Activated naive CD4-positive, alpha-beta T cell treated with anti-CD3 and anti-CD28 coated beads, Interleukin-2, amount 50 U/mL, for 72 hours (primary cell): ENCODE results near the gene UBE2I. TPM values are rescaled to one million over a fixed set of nuclear protein-coding genes. Genes with fewer than 3 reads are reported as not detected.
"Not testable (repeated sequence)": the region's sequence is repeated elsewhere in the genome, so short reads cannot be mapped to it uniquely, and the experiment has no call there.

ENCODE experiments used
- ATAC-seq, 2 donors: fragments of 150-1000 bp; cut with Tn5 transposase; 2 replicates each; pipeline ENCODE4 v1.10.0; 2021; ENCODE audit warnings: mild to moderate bottlenecking in 2 of 2, moderate library complexity in 2 of 2
- DNase-seq, 2 donors: peaks; one replicate each; pipeline ENCODE4 v3.0.0; 2021 to 2022; ENCODE audit warnings: low spot score in 2 of 2
- H3K27ac Mint-ChIP-seq, 2 donors: one replicate each; pipeline ENCODE4 v1.8.0; 2022; ENCODE audit warnings: mild to moderate bottlenecking in 2 of 2, mixed read lengths in 2 of 2
- H3K36me3 Mint-ChIP-seq, 2 donors: one replicate each; pipeline ENCODE4 v1.8.0; 2022; ENCODE audit warnings: mixed read lengths in 2 of 2
- H3K9me3 Mint-ChIP-seq, 2 donors: one replicate each; pipeline ENCODE4 v1.8.0; 2022; ENCODE audit warnings: mixed read lengths in 2 of 2
- total RNA-seq, 2 donors: library from RNA; stranded (reverse); gene quantifications; one replicate each; pipeline ENCODE4 v1.2.3, GENCODE V29; 2022

Gene UBE2I
- total RNA-seq, 2 donors from 2014 or later: 205 to 246 TPM

- not testable (repeated sequence) for H3K27ac Mint-ChIP-seq, H3K36me3 Mint-ChIP-seq, DNase-seq, ATAC-seq, H3K9me3 Mint-ChIP-seq
Observed at GRCh38 chr16:1328136-1328535, 18.7 kb downstream of the UBE2I start.

- H3K27ac Mint-ChIP-seq: peak overlapping the region in 1 of 2 donors; percentile 33
- not testable (repeated sequence) for DNase-seq, H3K9me3 Mint-ChIP-seq, H3K36me3 Mint-ChIP-seq, ATAC-seq
Observed at GRCh38 chr16:1328961-1329360, 19.5 kb downstream of the UBE2I start.

- DNase-seq (peak in 1 of 2 donors; percentile 51), ATAC-seq (peak; percentile 14 to 58)
- H3K9me3 Mint-ChIP-seq: no peaks in the 10 kb centered on the region
- H3K27ac Mint-ChIP-seq: no peak overlapping the region
- H3K36me3 Mint-ChIP-seq: no peaks in the 10 kb centered on the region
Observed at GRCh38 chr16:1330260-1330914, 21.0 kb downstream of the UBE2I start.

GRCh38 chr16:1330931-1331711 is 21.7 kb downstream of the UBE2I start:
- ATAC-seq: no peak
- H3K27ac Mint-ChIP-seq: peak overlapping the region in 1 of 2 donors; percentile 22
- H3K9me3 Mint-ChIP-seq: no peaks in the 10 kb centered on the region
- no peak for DNase-seq
- no peaks in the 10 kb centered on the region for H3K36me3 Mint-ChIP-seq

- DNase-seq (no peak), ATAC-seq (peak; percentile 11 to 14)
- Mint-ChIP-seq H3K36me3 (no peaks in the 10 kb centered on the region), H3K9me3 (no peaks in the 10 kb centered on the region), H3K27ac (no peak overlapping the region)
Observed at GRCh38 chr16:1331712-1332617, 22.5 kb downstream of the UBE2I start.

- Mint-ChIP-seq H3K36me3 (no peaks in the 10 kb centered on the region), H3K9me3 (no peaks in the 10 kb centered on the region), H3K27ac (no peak overlapping the region)
- no peak for DNase-seq
- peak in 1 of 2 donors; percentile 3 for ATAC-seq
Observed at GRCh38 chr16:1332618-1333148, 23.2 kb downstream of the UBE2I start.

- peak; percentile 59 to 66 for ATAC-seq
Observed at GRCh38 chr16:1333149-1333812, 23.8 kb downstream of the UBE2I start, which contains the start of gene BAIAP3. Gene BAIAP3 (plus strand): TSS chr16:1333645. CDS start chr16:1338550, 4,905 bp downstream.

GRCh38 chr16:1333854-1334700 is 24.6 kb downstream of the UBE2I start:
- DNase-seq (no peak), ATAC-seq (no peak)
- Mint-ChIP-seq H3K27ac (no peak overlapping the region), H3K36me3 (no peaks in the 10 kb centered on the region), H3K9me3 (no peaks in the 10 kb centered on the region)

More at GRCh38 chr16:1333149-1333812, 23.8 kb downstream of the UBE2I start, which contains the start of gene BAIAP3:
- peak in 1 of 2 donors; percentile 68 for DNase-seq
- no peaks in the 10 kb centered on the region for H3K9me3 Mint-ChIP-seq
- H3K36me3 Mint-ChIP-seq: no peaks in the 10 kb centered on the region
- H3K27ac Mint-ChIP-seq: no peak within 1 kb of the TSS

GRCh38 chr16:1334739-1335138 is 25.3 kb downstream of the UBE2I start:
- DNase-seq (no peak), ATAC-seq (no peak)
- Mint-ChIP-seq H3K9me3 (no peaks in the 10 kb centered on the region), H3K27ac (no peak overlapping the region), H3K36me3 (no peaks in the 10 kb centered on the region)

GRCh38 chr16:1335211-1335971 is 26.0 kb downstream of the UBE2I start:
- no peak overlapping the region for H3K27ac Mint-ChIP-seq
- H3K36me3 Mint-ChIP-seq: no peaks in the 10 kb centered on the region

GRCh38 chr16:1335996-1336395 is 26.6 kb downstream of the UBE2I start:
- Mint-ChIP-seq H3K36me3 (no peaks in the 10 kb centered on the region), H3K9me3 (no peaks in the 10 kb centered on the region)
- no peak for DNase-seq

More at GRCh38 chr16:1335211-1335971, 26.0 kb downstream of the UBE2I start:
- no peaks in the 10 kb centered on the region for H3K9me3 Mint-ChIP-seq
- no peak for ATAC-seq
- no peak for DNase-seq

GRCh38 chr16:1336619-1337018 is 27.2 kb downstream of the UBE2I start:
- H3K36me3 Mint-ChIP-seq: no peaks in the 10 kb centered on the region
- no peak for ATAC-seq

More at GRCh38 chr16:1335996-1336395, 26.6 kb downstream of the UBE2I start:
- no peak for ATAC-seq
- no peak overlapping the region for H3K27ac Mint-ChIP-seq

GRCh38 chr16:1337486-1337885 is 28.1 kb downstream of the UBE2I start:
- no peaks in the 10 kb centered on the region for H3K36me3 Mint-ChIP-seq

More at GRCh38 chr16:1336619-1337018, 27.2 kb downstream of the UBE2I start:
- no peak for DNase-seq
- no peaks in the 10 kb centered on the region for H3K9me3 Mint-ChIP-seq
- H3K27ac Mint-ChIP-seq: no peak overlapping the region

GRCh38 chr16:1338119-1338730 is 28.8 kb downstream of the UBE2I start:
- DNase-seq (no peak), ATAC-seq (no peak)
- no peaks in the 10 kb centered on the region for H3K9me3 Mint-ChIP-seq
- no peaks in the 10 kb centered on the region for H3K36me3 Mint-ChIP-seq
- H3K27ac Mint-ChIP-seq: no peak overlapping the region

More at GRCh38 chr16:1337486-1337885, 28.1 kb downstream of the UBE2I start:
- DNase-seq (no peak), ATAC-seq (no peak)
- Mint-ChIP-seq H3K27ac (no peak overlapping the region), H3K9me3 (no peaks in the 10 kb centered on the region)
